CD8-positive, alpha-beta memory T cell (primary cell): Measurements from ENCODE around the gene ANKRD34A. TPM values are rescaled to one million over a fixed set of nuclear protein-coding genes. Genes with fewer than 3 reads are reported as not detected.

Source experiments
- CTCF ChIA-PET: fragments of 350-600 bp; sonication (Branson Sonifier 250); formaldehyde crosslinking; loops from one replicate; lab custom pipeline; 2021; ENCODE audit warnings: antibody characterized with exemption; lab: Charles Lee
- POLR2A ChIA-PET: fragments of 350-600 bp; sonication (Branson Sonifier 250); formaldehyde crosslinking; loops from one replicate; lab custom pipeline; 2021; ENCODE audit warnings: antibody characterized with exemption; lab: Charles Lee
- DNase-seq, 5 donors: peaks; one replicate each; pipeline versions ENCODE4 v3.0.0 to v3.0.0-alpha.2; 2020 to 2022; ENCODE audit warnings: mixed read lengths in 1 of 5
- H3K27ac ChIP-seq: one replicate; pipeline ENCODE4 v1.7.0; 2013; ENCODE audit warnings: low read depth, mild to moderate bottlenecking, low read length, moderate library complexity
- H3K27me3 ChIP-seq: 2 replicates; pipeline ENCODE4 v1.7.0; 2013; ENCODE audit warnings: low read length, mild to moderate bottlenecking; ENCODE audit not compliant: insufficient read depth, poor library complexity, severe bottlenecking
- H3K36me3 ChIP-seq: 2 replicates; pipeline ENCODE4 v1.7.0; 2013; ENCODE audit warnings: mild to moderate bottlenecking, low read length, moderate library complexity; ENCODE audit not compliant: insufficient read depth
- H3K4me1 ChIP-seq: 2 replicates; pipeline ENCODE4 v1.7.0; 2013; ENCODE audit warnings: mild to moderate bottlenecking, low read length, moderate library complexity; ENCODE audit not compliant: insufficient read depth
- H3K4me3 ChIP-seq: 2 replicates; pipeline ENCODE4 v1.7.0; 2013; ENCODE audit warnings: mild to moderate bottlenecking, low read length
- H3K9me3 ChIP-seq: 2 replicates; pipeline ENCODE4 v1.7.0; 2013; ENCODE audit warnings: mild to moderate bottlenecking, low read length
- H3K27ac Mint-ChIP-seq, 8 donors: one replicate each; pipeline ENCODE4 v1.8.0; 2020 to 2021; ENCODE audit warnings: mixed read lengths in 8 of 8, mild to moderate bottlenecking in 6 of 8, inconsistent platforms in 3 of 8, moderate library complexity in 3 of 8
- H3K27me3 Mint-ChIP-seq, 2 donors: one replicate each; pipeline ENCODE4 v1.8.0; 2020 to 2021; ENCODE audit warnings: mixed read lengths in 2 of 2, mild to moderate bottlenecking in 1 of 2, moderate library complexity in 1 of 2
- H3K36me3 Mint-ChIP-seq, 3 donors: one replicate each; pipeline ENCODE4 v1.8.0; 2020 to 2021; ENCODE audit warnings: mixed read lengths in 3 of 3, inconsistent platforms in 1 of 3, mild to moderate bottlenecking in 1 of 3
- H3K4me1 Mint-ChIP-seq, 3 donors: one replicate each; pipeline ENCODE4 v1.8.0; 2020 to 2021; ENCODE audit warnings: mixed read lengths in 3 of 3, inconsistent platforms in 1 of 3, mild to moderate bottlenecking in 1 of 3
- H3K4me3 Mint-ChIP-seq, 7 donors: one replicate each; pipeline ENCODE4 v1.8.0; 2020 to 2021; ENCODE audit warnings: mixed read lengths in 7 of 7, mild to moderate bottlenecking in 6 of 7, moderate library complexity in 4 of 7, inconsistent platforms in 2 of 7
- H3K9me3 Mint-ChIP-seq, 5 donors: one replicate each; pipeline ENCODE4 v1.8.0; 2020 to 2022; ENCODE audit warnings: mixed read lengths in 5 of 5, mild to moderate bottlenecking in 3 of 5, moderate library complexity in 2 of 5, inconsistent platforms in 1 of 5
- polyA plus RNA-seq: library from polyadenylated mRNA; unstranded; fragments of 300-500 nt; fragmentation: Illumina TruSeq; gene quantifications from one replicate; pipeline ENCODE4 v1.2.3, GENCODE V29; 2021
- total RNA-seq, 2 experiments: library from RNA; stranded (reverse); gene quantifications; one replicate each; pipeline ENCODE4 v1.2.3, GENCODE V29; 2021

ANKRD34A gene
- total and polyA plus RNA-seq, 3 experiments from 2014 or later, result 0.97 to 8.7 (median 6.9) TPM

GRCh38 chr1:145977486-145978470, 13.4 kb upstream of the ANKRD34A start:
- H3K4me3 Mint-ChIP-seq, result no peak overlapping the region
- ChIA-PET CTCF (interaction anchor here (0.7 to 8.3 kb wide), 22 partner anchors 9 to 256 kb away, joined by 3 to 475 read pairs (median 6); partner anchors contain the start of genes ANKRD34A, ANKRD35, HJV and LIX1L), POLR2A (interaction anchor here (0.7 to 7.2 kb wide), 10 partner anchors 14 to 74 kb away, joined by 3 to 229 read pairs (median 5); partner anchors contain the start of genes ANKRD34A, LIX1L, POLR3GL and TXNIP)
- H3K27me3 ChIP-seq, result no peaks in the 10 kb centered on the region
- H3K27me3 Mint-ChIP-seq, result no peaks in the 10 kb centered on the region
- H3K4me3 ChIP-seq, result peak overlapping the region; percentile 55
- peaks cover 0 to 16% (median 8%) of the 10 kb centered on the region in 3 donors for H3K36me3 Mint-ChIP-seq
- no peaks in the 10 kb centered on the region for H3K9me3 ChIP-seq
- H3K4me1 ChIP-seq, result peaks cover 57% of the 10 kb centered on the region
- H3K9me3 Mint-ChIP-seq, result no peaks in the 10 kb centered on the region
- H3K36me3 ChIP-seq, result no peaks in the 10 kb centered on the region
- peak; percentile 53 to 83 (median 67) for DNase-seq
- H3K4me1 Mint-ChIP-seq, result peaks cover 12 to 25% (median 20%) of the 10 kb centered on the region in 3 donors
- peak overlapping the region in 1 of 8 donors; percentile 89 for H3K27ac Mint-ChIP-seq
- peak overlapping the region; percentile 76 for H3K27ac ChIP-seq

GRCh38 chr1:145977016-145977415, 12.6 kb upstream of the ANKRD34A start:
- peaks cover 49% of the 10 kb centered on the region for H3K4me1 ChIP-seq
- peaks cover 0 to 16% (median 8%) of the 10 kb centered on the region in 3 donors for H3K36me3 Mint-ChIP-seq
- H3K27me3 Mint-ChIP-seq, result no peaks in the 10 kb centered on the region
- H3K27ac Mint-ChIP-seq, result peak overlapping the region in 1 of 8 donors; percentile 89
- CTCF ChIA-PET, result interaction anchor here (1.0 to 8.3 kb wide), 17 partner anchors 9 to 130 kb away, joined by 4 to 475 read pairs (median 9); partner anchors contain the start of genes ANKRD34A, ITGA10, LIX1L and NUDT17
- no peaks in the 10 kb centered on the region for H3K9me3 Mint-ChIP-seq
- DNase-seq, result no peak
- no peaks in the 10 kb centered on the region for H3K36me3 ChIP-seq
- no peak overlapping the region for H3K4me3 ChIP-seq
- POLR2A ChIA-PET, result interaction anchor here (0.7 to 7.2 kb wide), 7 partner anchors 13 to 126 kb away, joined by 3 to 229 read pairs (median 5); partner anchors contain the start of genes ANKRD34A, LIX1L, POLR3GL and TXNIP
- peak overlapping the region in 1 of 7 donors; percentile 44 for H3K4me3 Mint-ChIP-seq
- H3K9me3 ChIP-seq, result no peaks in the 10 kb centered on the region
- no peak overlapping the region for H3K27ac ChIP-seq
- no peaks in the 10 kb centered on the region for H3K27me3 ChIP-seq
- peaks cover 13 to 25% (median 19%) of the 10 kb centered on the region in 3 donors for H3K4me1 Mint-ChIP-seq

- no peak for DNase-seq
- Mint-ChIP-seq H3K9me3 (no peaks in the 10 kb centered on the region), H3K27me3 (no peaks in the 10 kb centered on the region), H3K4me3 (peak overlapping the region in 1 of 7 donors; percentile 67), H3K27ac (peak overlapping the region in 4 of 8 donors; percentile 14 to 80 (median 70)), H3K4me1 (peaks cover 12 to 29% (median 18%) of the 10 kb centered on the region in 3 donors), H3K36me3 (peaks cover 0 to 18% (median 10%) of the 10 kb centered on the region in 3 donors)
- Histone ChIP-seq H3K27me3 (no peaks in the 10 kb centered on the region), H3K4me3 (no peak overlapping the region), H3K36me3 (no peaks in the 10 kb centered on the region), H3K27ac (no peak overlapping the region), H3K4me1 (peaks cover 31% of the 10 kb centered on the region), H3K9me3 (no peaks in the 10 kb centered on the region)
- ChIA-PET POLR2A (no interaction called here), CTCF (interaction anchor here (0.6 to 8.3 kb wide), 3 partner anchors 11 to 130 kb away, joined by 3 to 475 read pairs (median 77); partner anchors contain the start of genes ANKRD34A, NUDT17, POLR3GL and TXNIP)
Measured at GRCh38 chr1:145975216-145975615, 10.8 kb upstream of the ANKRD34A start.

GRCh38 chr1:145974721-145975120, 10.3 kb upstream of the ANKRD34A start:
- Histone ChIP-seq H3K27me3 (no peaks in the 10 kb centered on the region), H3K4me1 (peaks cover 26% of the 10 kb centered on the region), H3K4me3 (no peak overlapping the region), H3K27ac (no peak overlapping the region), H3K36me3 (no peaks in the 10 kb centered on the region), H3K9me3 (no peaks in the 10 kb centered on the region)
- H3K9me3 Mint-ChIP-seq, result no peaks in the 10 kb centered on the region
- H3K36me3 Mint-ChIP-seq, result peaks cover 0 to 18% (median 11%) of the 10 kb centered on the region in 3 donors
- peaks cover 13 to 32% (median 21%) of the 10 kb centered on the region in 3 donors for H3K4me1 Mint-ChIP-seq
- CTCF ChIA-PET, result interaction anchor here (0.6 to 8.3 kb wide), 3 partner anchors 10 to 129 kb away, joined by 3 to 475 read pairs (median 77); partner anchors contain the start of genes ANKRD34A, NUDT17, POLR3GL and TXNIP
- H3K27ac Mint-ChIP-seq, result peak overlapping the region in 4 of 8 donors; percentile 40 to 80 (median 70)
- H3K27me3 Mint-ChIP-seq, result no peaks in the 10 kb centered on the region
- H3K4me3 Mint-ChIP-seq, result no peak overlapping the region
- no peak for DNase-seq
- POLR2A ChIA-PET, result no interaction called here

GRCh38 chr1:145972580-145972979, 8.2 kb upstream of the ANKRD34A start:
- H3K27me3 ChIP-seq, result no peaks in the 10 kb centered on the region
- peaks cover 0 to 3% (median 0%) of the 10 kb centered on the region in 5 donors for H3K9me3 Mint-ChIP-seq
- ChIA-PET CTCF (interaction anchor here (0.9 to 1.5 kb wide), 4 partner anchors 8 to 54 kb away, joined by 3 to 7 read pairs (median 4); partner anchors contain the start of genes ANKRD34A, PEX11B and POLR3GL), POLR2A (no interaction called here)
- no peak overlapping the region for H3K4me3 ChIP-seq
- H3K36me3 Mint-ChIP-seq, result peaks cover 5 to 23% (median 15%) of the 10 kb centered on the region in 3 donors
- H3K4me3 Mint-ChIP-seq, result peak overlapping the region in 1 of 7 donors; percentile 78
- H3K4me1 ChIP-seq, result peaks cover 5% of the 10 kb centered on the region
- H3K27me3 Mint-ChIP-seq, result no peaks in the 10 kb centered on the region
- no peak for DNase-seq
- H3K36me3 ChIP-seq, result no peaks in the 10 kb centered on the region
- no peak overlapping the region for H3K27ac ChIP-seq
- no peaks in the 10 kb centered on the region for H3K9me3 ChIP-seq
- no peak overlapping the region for H3K27ac Mint-ChIP-seq
- H3K4me1 Mint-ChIP-seq, result peaks cover 19 to 43% (median 29%) of the 10 kb centered on the region in 3 donors

- H3K36me3 Mint-ChIP-seq, result peaks cover 9 to 20% (median 9%) of the 10 kb centered on the region in 3 donors
- peak overlapping the region in 5 of 7 donors; percentile 2 to 82 (median 11) for H3K4me3 Mint-ChIP-seq
- Histone ChIP-seq H3K36me3 (no peaks in the 10 kb centered on the region), H3K4me1 (peaks cover 32% of the 10 kb centered on the region), H3K27ac (no peak overlapping the region), H3K4me3 (no peak overlapping the region), H3K9me3 (no peaks in the 10 kb centered on the region), H3K27me3 (no peaks in the 10 kb centered on the region)
- H3K4me1 Mint-ChIP-seq, result peaks cover 42 to 61% (median 51%) of the 10 kb centered on the region in 3 donors
- H3K27ac Mint-ChIP-seq, result peak overlapping the region in 1 of 8 donors; percentile 42
- H3K9me3 Mint-ChIP-seq, result peaks cover 0 to 4% (median 0%) of the 10 kb centered on the region in 5 donors
- no peaks in the 10 kb centered on the region for H3K27me3 Mint-ChIP-seq
- CTCF ChIA-PET, result interaction anchor here (1.1 to 3.1 kb wide), 3 partner anchors 9 to 40 kb away, joined by 3 to 12 read pairs (median 6); partner anchors contain the start of genes LIX1L and RBM8A
- POLR2A ChIA-PET, result no interaction called here
- DNase-seq, result no peak
Measured at GRCh38 chr1:145967288-145967687, 2.9 kb upstream of the ANKRD34A start.

- Histone ChIP-seq H3K27ac (peak overlapping the region; percentile 71), H3K36me3 (no peaks in the 10 kb centered on the region), H3K27me3 (no peaks in the 10 kb centered on the region), H3K4me1 (peaks cover 37% of the 10 kb centered on the region), H3K9me3 (no peaks in the 10 kb centered on the region), H3K4me3 (peak overlapping the region; percentile 88)
- H3K27me3 Mint-ChIP-seq, result no peaks in the 10 kb centered on the region
- H3K27ac Mint-ChIP-seq, result peak overlapping the region; percentile 84 to 99 (median 96)
- H3K9me3 Mint-ChIP-seq, result peaks cover 0 to 4% (median 0%) of the 10 kb centered on the region in 5 donors
- peaks cover 46 to 66% (median 47%) of the 10 kb centered on the region in 3 donors for H3K4me1 Mint-ChIP-seq
- CTCF ChIA-PET, result interaction anchor here (0.6 to 4.9 kb wide), 14 partner anchors 8 to 119 kb away, joined by 3 to 77 read pairs (median 4); partner anchors contain the start of genes PEX11B and RBM8A
- POLR2A ChIA-PET, result interaction anchor here (0.6 to 2.4 kb wide), 14 partner anchors 9 to 106 kb away, joined by 3 to 34 read pairs (median 6); partner anchors contain the start of genes ANKRD35, PEX11B, PIAS3 and RBM8A
- peak overlapping the region; percentile 93 to 98 (median 96) for H3K4me3 Mint-ChIP-seq
- DNase-seq, result no peak
- peaks cover 7 to 30% (median 9%) of the 10 kb centered on the region in 3 donors for H3K36me3 Mint-ChIP-seq
Measured at GRCh38 chr1:145965119-145965744, 857 bp upstream of the ANKRD34A start.
